ENCODE measurements around the gene SLC4A2. TPM values are rescaled to one million over a fixed set of nuclear protein-coding genes. Genes with fewer than 3 reads are reported as not detected.

SLC4A2 gene
- total and polyA plus RNA-seq, 2 of the 8 experiments (the other 6 are each of a cell fraction or from before 2014, with no cell fraction given): 72.6 to 147 TPM

- TF ChIP-seq, protein P1, sequence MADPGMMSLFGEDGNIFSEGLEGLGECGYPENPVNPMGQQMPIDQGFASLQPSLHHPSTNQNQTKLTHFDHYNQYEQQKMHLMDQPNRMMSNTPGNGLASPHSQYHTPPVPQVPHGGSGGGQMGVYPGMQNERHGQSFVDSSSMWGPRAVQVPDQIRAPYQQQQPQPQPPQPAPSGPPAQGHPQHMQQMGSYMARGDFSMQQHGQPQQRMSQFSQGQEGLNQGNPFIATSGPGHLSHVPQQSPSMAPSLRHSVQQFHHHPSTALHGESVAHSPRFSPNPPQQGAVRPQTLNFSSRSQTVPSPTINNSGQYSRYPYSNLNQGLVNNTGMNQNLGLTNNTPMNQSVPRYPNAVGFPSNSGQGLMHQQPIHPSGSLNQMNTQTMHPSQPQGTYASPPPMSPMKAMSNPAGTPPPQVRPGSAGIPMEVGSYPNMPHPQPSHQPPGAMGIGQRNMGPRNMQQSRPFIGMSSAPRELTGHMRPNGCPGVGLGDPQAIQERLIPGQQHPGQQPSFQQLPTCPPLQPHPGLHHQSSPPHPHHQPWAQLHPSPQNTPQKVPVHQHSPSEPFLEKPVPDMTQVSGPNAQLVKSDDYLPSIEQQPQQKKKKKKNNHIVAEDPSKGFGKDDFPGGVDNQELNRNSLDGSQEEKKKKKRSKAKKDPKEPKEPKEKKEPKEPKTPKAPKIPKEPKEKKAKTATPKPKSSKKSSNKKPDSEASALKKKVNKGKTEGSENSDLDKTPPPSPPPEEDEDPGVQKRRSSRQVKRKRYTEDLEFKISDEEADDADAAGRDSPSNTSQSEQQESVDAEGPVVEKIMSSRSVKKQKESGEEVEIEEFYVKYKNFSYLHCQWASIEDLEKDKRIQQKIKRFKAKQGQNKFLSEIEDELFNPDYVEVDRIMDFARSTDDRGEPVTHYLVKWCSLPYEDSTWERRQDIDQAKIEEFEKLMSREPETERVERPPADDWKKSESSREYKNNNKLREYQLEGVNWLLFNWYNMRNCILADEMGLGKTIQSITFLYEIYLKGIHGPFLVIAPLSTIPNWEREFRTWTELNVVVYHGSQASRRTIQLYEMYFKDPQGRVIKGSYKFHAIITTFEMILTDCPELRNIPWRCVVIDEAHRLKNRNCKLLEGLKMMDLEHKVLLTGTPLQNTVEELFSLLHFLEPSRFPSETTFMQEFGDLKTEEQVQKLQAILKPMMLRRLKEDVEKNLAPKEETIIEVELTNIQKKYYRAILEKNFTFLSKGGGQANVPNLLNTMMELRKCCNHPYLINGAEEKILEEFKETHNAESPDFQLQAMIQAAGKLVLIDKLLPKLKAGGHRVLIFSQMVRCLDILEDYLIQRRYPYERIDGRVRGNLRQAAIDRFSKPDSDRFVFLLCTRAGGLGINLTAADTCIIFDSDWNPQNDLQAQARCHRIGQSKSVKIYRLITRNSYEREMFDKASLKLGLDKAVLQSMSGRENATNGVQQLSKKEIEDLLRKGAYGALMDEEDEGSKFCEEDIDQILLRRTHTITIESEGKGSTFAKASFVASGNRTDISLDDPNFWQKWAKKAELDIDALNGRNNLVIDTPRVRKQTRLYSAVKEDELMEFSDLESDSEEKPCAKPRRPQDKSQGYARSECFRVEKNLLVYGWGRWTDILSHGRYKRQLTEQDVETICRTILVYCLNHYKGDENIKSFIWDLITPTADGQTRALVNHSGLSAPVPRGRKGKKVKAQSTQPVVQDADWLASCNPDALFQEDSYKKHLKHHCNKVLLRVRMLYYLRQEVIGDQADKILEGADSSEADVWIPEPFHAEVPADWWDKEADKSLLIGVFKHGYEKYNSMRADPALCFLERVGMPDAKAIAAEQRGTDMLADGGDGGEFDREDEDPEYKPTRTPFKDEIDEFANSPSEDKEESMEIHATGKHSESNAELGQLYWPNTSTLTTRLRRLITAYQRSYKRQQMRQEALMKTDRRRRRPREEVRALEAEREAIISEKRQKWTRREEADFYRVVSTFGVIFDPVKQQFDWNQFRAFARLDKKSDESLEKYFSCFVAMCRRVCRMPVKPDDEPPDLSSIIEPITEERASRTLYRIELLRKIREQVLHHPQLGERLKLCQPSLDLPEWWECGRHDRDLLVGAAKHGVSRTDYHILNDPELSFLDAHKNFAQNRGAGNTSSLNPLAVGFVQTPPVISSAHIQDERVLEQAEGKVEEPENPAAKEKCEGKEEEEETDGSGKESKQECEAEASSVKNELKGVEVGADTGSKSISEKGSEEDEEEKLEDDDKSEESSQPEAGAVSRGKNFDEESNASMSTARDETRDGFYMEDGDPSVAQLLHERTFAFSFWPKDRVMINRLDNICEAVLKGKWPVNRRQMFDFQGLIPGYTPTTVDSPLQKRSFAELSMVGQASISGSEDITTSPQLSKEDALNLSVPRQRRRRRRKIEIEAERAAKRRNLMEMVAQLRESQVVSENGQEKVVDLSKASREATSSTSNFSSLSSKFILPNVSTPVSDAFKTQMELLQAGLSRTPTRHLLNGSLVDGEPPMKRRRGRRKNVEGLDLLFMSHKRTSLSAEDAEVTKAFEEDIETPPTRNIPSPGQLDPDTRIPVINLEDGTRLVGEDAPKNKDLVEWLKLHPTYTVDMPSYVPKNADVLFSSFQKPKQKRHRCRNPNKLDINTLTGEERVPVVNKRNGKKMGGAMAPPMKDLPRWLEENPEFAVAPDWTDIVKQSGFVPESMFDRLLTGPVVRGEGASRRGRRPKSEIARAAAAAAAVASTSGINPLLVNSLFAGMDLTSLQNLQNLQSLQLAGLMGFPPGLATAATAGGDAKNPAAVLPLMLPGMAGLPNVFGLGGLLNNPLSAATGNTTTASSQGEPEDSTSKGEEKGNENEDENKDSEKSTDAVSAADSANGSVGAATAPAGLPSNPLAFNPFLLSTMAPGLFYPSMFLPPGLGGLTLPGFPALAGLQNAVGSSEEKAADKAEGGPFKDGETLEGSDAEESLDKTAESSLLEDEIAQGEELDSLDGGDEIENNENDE (IDR thresholded peaks at IDR 0.05; ENCODE audit: insufficient replicate concordance, low read length): no peak
- TF ChIP-seq FOSL1 (IDR thresholded peaks at IDR 0.05; ENCODE audit: insufficient read depth, low read depth, low read length) (no peak), TAF1 (IDR thresholded peaks at IDR 0.05; ENCODE audit: low read depth, low read length) (no peak), SP1 (IDR thresholded peaks at IDR 0.05; ENCODE audit: low read depth, low read length) (no peak), JUN (IDR thresholded peaks at IDR 0.05; ENCODE audit: low read depth, low read length) (no peak), EGR1 (IDR thresholded peaks at IDR 0.05; ENCODE audit: borderline replicate concordance, low read depth, low read length) (no peak), TBP (IDR thresholded peaks at IDR 0.05; ENCODE audit: low read depth, low read length) (no peak), RNF2 (IDR thresholded peaks at IDR 0.05; ENCODE audit: borderline replicate concordance, low read depth, low read length, missing control alignments, poor library complexity, severe bottlenecking) (no peak), KDM4A (IDR thresholded peaks at IDR 0.05; ENCODE audit: low read depth, low read length, severe bottlenecking) (no peak), HDAC2 (IDR thresholded peaks at IDR 0.05; ENCODE audit: borderline replicate concordance in 1 of 2, low read depth in 2 of 2, low read length in 2 of 2) (no peak)
Observed at GRCh38 chr7:151123158-151123821, 63.9 kb downstream of the SLC4A2 start (continued).

Data from H1 (cell line).